CD4-positive, alpha-beta T cell treated with Interleukin-15 for 4 hours (primary cell): ENCODE results near the gene MUC4.
"Not testable (repeated sequence)": the region's sequence is repeated elsewhere in the genome, so short reads cannot be mapped to it uniquely, and the experiment has no call there.

Experiments
- DNase-seq: peaks from one replicate; pipeline ENCODE4 v3.0.0-alpha.2; 2020; ENCODE audit warnings: low spot score

Gene MUC4

GRCh38 chr3:195788711-195789581, 22.8 kb downstream of the MUC4 start:
- no peak for DNase-seq

- DNase-seq: not testable (repeated sequence)
Observed at GRCh38 chr3:195785781-195786405, 25.8 kb downstream of the MUC4 start.

DNA sequence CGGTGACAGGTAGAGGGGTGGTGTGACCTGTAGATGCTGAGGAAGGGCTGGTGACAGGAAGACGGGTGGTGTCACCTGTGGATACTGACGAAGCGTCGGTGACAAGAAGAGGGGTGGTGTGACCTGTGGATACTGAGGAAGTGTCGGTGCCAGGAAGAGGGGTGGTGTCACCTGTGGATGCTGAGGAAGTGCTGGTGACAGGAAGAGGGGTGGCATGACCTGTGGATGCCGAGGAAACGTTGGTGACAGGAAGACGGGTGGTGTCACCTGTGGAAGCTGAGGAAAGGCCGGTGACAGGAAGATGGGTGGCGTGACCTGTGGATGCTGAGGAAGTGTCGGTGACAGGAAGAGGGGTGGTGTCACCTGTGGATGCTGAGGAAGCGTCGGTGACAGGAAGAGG, 27.7 kb downstream of the MUC4 start:
- DNase-seq: not testable (repeated sequence)

GRCh38 chr3:195781236-195781635, 30.5 kb downstream of the MUC4 start:
- not testable (repeated sequence) for DNase-seq

DNA sequence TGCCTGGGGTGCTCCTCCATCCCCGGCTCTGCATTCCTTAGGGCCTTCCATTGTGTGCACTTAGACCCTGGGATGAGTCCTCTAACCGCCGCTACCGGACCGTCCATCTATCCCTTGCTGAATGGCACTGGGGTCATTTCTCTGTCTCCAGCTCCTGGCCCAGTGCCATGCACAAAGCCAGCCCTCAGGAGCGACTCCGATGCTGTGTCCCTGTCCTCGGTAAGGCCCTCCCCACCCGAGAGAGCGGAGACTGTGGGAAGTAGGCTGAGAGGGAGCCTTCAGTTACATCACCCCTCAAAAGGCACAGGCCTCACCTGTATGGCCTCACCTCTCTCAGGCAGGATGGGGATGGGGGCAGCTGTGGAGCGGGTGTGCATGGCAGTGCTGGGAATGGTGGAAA, 33.8 kb downstream of the MUC4 start:
- no peak for DNase-seq

- no peak for DNase-seq
Observed at GRCh38 chr3:195774917-195775316, 36.8 kb downstream of the MUC4 start.

DNA sequence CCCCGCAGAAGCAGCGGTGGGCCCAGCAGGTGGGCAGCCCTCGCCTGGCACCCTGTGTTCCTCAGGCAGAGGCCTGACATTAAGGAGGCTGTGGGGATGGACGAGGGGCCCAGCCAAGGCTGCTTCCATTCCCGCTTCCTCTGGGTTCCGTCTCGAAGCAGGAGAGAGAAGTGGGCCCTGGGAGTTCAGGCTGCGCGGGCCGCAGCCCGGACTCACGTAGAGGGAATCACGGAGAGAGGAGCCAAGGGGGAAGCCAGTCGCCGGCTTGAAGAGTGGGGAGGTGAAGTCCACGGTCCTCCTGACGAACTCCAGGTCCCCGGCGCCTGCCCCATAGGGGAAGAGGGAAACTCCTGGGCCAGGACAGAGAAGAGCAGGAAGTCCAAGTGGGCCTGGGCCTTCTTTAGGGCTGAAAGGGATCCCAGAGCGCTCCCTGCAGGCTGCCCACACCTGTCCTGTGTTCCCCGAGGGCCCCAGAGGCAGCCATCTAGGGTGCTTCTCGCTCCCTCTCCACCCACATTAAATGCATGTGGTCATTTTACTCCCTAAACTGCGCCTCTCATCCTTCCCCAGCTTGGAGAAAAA, 37.7 kb downstream of the MUC4 start:
- no peak for DNase-seq

- DNase-seq: no peak
Observed at GRCh38 chr3:195771646-195772300, 40.0 kb downstream of the MUC4 start.

GRCh38 chr3:195770841-195771645, 40.7 kb downstream of the MUC4 start:
- not testable (repeated sequence) for DNase-seq

DNA sequence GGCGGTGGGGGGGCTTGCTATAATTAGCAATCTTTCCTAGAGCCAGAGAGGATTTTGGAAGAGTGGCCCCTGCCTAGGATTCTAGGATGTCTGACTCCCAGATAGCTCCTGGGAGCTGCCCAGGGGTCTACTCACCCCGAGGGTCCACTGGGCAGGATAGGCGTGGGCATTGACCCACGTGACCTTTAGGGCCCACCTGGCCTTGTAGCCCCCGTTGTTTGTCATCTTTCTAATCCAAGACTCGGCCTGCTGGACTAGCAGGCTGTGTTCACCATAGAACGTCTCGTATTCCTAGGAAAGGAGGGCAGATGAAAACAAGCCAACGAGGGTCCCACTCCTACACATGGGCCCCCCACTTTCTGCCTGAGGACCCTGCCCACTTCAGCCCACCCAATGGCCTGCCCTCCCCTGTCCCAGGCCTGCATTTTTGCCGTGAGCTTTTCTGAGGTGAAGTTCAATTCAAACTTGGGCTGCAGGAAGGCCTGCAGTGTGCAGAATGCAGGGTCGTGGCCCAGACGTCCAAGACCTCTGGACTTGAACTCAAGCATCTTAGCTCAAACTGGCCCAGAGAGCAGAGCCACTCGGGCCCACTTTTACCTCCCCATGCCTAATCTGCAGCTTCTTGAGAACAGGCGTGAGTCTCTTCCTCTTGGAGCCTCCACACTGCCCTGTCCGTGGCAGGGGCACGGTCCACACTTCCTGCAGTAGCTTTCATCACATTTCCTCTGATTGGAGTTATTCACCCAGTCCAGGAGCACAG, 41.5 kb downstream of the MUC4 start:
- no peak for DNase-seq

DNA sequence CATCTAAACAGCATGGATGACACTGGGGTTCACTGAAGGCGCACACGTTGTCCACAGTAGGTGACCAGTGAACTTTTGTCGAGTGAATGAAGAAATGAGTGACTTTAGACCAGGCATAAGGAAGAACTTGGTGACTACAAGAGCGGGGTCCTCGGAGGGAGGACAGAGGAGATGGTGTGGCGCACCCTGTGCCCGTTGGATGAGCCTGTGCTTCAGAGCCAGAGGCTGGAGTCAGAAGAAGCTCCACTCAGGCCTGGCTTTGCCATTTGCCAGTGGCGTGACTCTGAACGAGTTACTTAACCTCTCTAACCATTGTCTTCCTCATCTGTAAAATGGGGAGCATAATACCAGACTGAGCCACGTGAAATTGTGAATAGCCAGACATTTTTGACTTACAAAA, 42.2 kb downstream of the MUC4 start:
- DNase-seq: no peak

- DNase-seq: no peak
Observed at GRCh38 chr3:195768831-195769303, 42.9 kb downstream of the MUC4 start.

DNA sequence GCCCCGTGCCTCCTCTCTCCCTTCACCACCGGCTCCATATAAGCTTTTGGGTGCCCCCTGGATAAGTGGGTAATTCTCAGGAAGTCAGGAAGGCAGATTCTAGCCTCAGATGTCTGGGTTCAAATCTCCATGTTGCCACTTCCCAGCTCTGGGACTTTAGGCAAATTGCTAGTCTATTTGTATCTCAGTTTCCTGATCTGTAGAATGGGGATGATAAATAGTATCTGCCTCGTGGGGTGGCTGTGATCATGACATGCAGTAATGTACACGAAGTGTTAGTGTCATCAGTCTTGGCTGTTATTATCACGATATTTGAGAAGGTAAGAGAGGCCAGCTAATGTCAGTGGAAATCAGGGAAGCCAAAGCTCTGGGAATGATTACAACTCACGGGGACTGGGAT, 43.3 kb downstream of the MUC4 start:
- DNase-seq: no peak

DNA sequence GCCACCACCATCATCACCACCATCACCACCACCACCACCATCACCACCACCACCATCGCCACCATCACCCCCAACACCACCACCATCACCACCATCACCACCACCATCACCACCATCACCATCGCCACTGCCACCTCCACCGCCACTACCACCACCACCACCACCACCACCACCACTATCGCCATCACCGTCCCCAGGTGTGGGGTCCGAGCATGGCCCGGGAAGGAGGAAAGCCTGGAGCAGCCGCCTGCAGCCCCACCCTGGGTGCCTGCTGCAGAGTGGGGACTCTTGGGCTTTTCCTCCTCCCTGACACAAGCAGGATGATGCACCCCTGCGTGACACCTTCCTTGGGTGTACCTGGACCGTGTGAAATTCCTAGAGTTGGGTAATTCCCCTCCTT, 43.9 kb downstream of the MUC4 start:
- DNase-seq: no peak

DNA sequence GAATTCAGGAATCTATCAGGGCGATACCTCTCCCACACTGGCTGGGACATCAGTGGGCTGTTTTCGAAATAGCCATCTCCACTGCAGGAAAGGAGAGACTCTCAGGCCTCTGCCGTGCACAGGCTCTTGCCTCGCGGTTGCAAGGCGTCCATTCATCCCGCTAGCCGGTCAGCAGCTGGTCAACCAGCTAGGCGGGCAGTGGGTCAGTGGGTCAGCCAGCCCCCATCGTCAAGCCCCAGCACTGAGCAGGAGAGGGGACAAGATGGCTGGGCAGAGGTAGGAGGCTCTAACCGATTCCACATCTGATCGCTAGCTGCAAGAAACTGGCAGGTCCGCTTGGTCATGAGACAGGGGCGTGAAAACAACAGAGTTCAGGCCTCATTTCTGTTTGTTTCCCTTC, 45.1 kb downstream of the MUC4 start:
- DNase-seq: no peak

DNA sequence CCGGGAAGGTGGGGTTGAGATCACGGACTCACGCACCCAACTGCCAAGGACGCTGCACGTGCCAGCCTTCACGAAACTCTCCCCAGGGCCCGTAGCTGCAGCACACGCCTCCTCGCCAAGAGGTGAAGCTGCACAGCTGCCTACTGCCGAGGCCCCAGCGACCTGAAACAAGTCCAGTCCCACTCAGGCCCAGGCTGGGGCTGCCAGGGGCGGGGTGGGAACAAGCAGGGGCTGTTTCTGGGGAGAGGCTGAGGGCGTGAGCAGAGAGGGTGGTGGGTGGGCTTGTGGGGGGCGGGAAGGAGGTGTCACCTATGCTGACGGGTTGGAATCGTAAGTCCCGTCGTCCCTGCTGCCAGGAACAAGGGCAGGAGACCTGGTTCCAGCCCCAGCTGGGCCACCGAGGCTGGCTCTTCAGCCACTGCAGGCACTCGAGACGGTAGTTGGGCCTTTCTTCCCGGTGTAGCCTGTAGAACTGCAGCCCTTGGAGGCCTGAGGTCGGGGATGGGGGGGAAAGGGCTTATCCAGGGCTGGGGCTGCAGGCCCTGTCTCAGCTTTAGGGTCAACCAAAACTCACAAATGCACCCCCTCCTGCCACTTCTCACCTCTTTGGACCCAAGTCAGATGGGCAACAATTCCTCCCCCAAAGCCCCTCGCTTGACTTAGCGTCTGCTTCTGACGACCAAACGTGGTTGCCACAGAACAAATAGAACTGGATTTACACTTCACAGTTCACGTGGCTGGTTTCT, 46.6 kb downstream of the MUC4 start:
- no peak for DNase-seq

DNA sequence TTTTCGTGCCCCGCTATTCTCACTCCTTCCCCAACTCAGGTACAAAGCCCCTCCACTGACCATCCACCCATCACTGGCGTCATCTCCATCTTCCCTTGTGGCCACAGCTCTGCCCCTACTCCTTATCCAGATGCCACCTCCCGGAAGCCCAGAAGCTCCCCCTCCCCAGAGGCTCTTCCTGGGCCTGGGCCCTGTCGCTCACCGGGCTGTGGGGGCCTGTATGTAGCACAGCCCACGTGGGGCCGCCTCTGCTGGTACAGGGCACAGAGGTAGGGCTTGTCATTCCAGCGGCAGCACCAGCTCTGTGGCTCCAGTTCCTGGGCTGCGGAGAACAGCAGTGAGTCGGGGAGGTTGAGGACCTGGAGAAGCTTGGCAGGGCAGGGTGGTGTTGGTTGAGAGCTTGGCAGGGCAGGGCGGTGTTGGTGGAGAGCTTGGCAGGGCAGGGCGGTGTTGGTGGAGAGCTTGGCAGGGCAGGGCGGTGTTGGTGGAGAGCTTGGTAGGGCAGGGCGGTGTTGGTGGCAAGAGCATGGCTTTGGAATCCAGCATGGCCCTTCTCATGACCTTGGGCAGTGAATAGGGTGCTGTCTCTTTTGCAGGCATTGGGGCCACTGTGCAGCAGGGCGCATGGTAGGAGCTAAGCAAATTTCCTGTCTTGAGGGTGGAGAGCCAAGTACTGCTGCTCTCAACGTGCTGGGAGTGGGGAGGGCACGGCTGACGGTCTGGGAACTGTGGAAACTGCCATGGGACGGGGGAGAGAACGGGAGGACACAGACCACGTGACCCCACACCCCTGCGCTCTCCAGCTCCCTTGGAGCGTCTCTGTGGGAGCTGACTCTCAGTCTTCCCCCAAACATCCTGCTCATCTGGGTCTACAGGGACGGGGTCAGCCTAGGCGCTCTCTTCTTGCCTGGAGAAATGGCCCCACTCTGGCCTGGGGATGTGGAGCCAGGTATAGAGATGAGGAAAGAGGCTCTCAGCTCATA, 47.6 kb downstream of the MUC4 start:
- DNase-seq: no peak

DNA sequence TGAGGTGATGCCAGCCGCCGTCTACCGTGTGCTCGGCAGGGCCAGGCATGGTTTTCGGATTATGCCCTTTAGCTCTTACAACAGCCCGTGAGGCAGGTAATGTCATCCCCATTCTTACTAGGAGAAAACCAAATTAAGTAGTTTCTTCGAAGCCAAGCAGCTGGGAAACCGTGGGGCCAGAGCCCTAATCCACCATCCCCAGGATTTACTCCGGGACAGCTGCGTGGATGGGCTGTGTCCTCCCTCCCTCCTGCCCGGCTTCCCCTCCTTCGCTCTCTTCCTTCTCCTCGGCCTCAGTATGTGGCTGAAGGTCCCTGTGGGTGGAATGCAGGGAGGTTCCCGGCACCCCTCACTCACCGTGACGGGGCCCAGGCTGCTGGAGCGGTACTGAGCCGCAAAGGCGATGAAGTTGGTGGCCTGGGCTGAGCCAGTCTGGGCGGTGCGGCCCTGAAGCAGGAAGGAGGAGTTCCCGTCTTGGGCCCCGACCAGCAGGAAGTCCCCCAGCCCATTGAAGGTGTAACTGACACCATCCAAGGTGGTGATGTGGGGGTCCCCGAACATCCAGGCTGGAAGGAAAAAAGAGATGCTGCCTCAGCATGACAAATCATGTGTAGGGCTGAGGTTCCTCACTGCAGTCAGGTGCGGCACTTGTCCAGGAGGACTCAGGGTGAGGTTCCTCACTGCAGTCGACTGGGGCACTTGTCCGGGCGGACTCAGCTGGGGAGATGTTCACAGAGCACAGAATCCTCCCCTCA, 48.5 kb downstream of the MUC4 start:
- no peak for DNase-seq
